Measurements from ENCODE around the gene OR4D2.

GRCh38 chr17:58119491-58119890 lies 47.3 kb upstream of the OR4D2 start:
- TF ChIP-seq POLR2A (IDR thresholded peaks at IDR 0.05) (no peak), CTCF (IDR thresholded peaks at IDR 0.05) (no peak)
